ENCODE results near the gene PPARGC1A.

GRCh38 chr4:23828779-23829178 is 61.1 kb downstream of the PPARGC1A start:
- TF ChIP-seq CTCF (conservative IDR thresholded peaks at IDR 0.05; ENCODE audit: low read depth in 2 of 2) (no peak), EZH2 (IDR thresholded peaks at IDR 0.05; ENCODE audit: low read depth, unreplicated experiment) (no peak), JUNB (IDR thresholded peaks at IDR 0.05; ENCODE audit: unreplicated experiment) (no peak), EZH2phosphoT487 (IDR thresholded peaks at IDR 0.05; ENCODE audit: unreplicated experiment) (no peak)
